Neuronal stem cell (in vitro differentiated cells): ENCODE measurements around the gene IKZF2.
A peak's percentile ranks its signal among the peaks of the same experiment; 100 is the strongest.

Experiments used
- DNase-seq: peaks from one replicate; pipeline ENCODE4 v3.0.0-alpha.2; 2013; ENCODE audit warnings: low spot score
- H2AFZ ChIP-seq: one replicate; pipeline ENCODE4 v1.6.1; 2013; ENCODE audit warnings: mild to moderate bottlenecking, low read length, inconsistent platforms
- H2AK5ac ChIP-seq: 2 replicates; pipeline ENCODE4 v1.6.1; 2013; ENCODE audit warnings: low read depth, mild to moderate bottlenecking, inconsistent platforms, low read length, moderate library complexity, mixed read lengths
- H2BK120ac ChIP-seq: 2 replicates; pipeline ENCODE4 v1.6.1; 2013; ENCODE audit warnings: low read depth, mild to moderate bottlenecking, inconsistent platforms, low read length, moderate library complexity, mixed read lengths
- H2BK12ac ChIP-seq: one replicate; pipeline ENCODE4 v1.6.1; 2013; ENCODE audit warnings: low read length, inconsistent platforms
- H2BK15ac ChIP-seq: 2 replicates; pipeline ENCODE4 v1.6.1; 2013; ENCODE audit warnings: mild to moderate bottlenecking, low read length, inconsistent platforms, mixed read lengths
- H2BK5ac ChIP-seq: one replicate; pipeline ENCODE4 v1.6.1; 2013; ENCODE audit warnings: inconsistent platforms, mild to moderate bottlenecking, low read length, moderate library complexity
- H3K14ac ChIP-seq: one replicate; pipeline ENCODE4 v1.6.1; 2013; ENCODE audit warnings: low read length, inconsistent platforms
- H3K18ac ChIP-seq: 2 replicates; pipeline ENCODE4 v1.6.1; 2013; ENCODE audit warnings: low read length, inconsistent platforms
- H3K23ac ChIP-seq: 2 replicates; pipeline ENCODE4 v1.6.1; 2013; ENCODE audit warnings: low read depth, mild to moderate bottlenecking, mixed read lengths, low read length, inconsistent platforms; ENCODE audit not compliant: poor library complexity
- H3K27ac ChIP-seq: replicated peaks from 3 replicates; pipeline ENCODE4 v1.5.1; 2013; ENCODE audit warnings: low read length, inconsistent platforms
- H3K27me3 ChIP-seq, 3 experiments: 2 replicates each; pipeline ENCODE4 v1.6.1; 2013; ENCODE audit warnings: low read length in 3 of 3, mild to moderate bottlenecking in 2 of 3, inconsistent platforms in 1 of 3, low read depth in 1 of 3, mixed read lengths in 1 of 3, moderate library complexity in 1 of 3; ENCODE audit not compliant: control insufficient read depth in 3 of 3, insufficient read depth in 3 of 3
- H3K36me3 ChIP-seq, 2 donors: replicated peaks in 1 of 2; 2 replicates each; pipeline ENCODE4 v1.6.1; 2013; ENCODE audit warnings: low read length in 2 of 2; ENCODE audit not compliant: control insufficient read depth in 2 of 2, insufficient read depth in 2 of 2
- H3K4ac ChIP-seq: 2 replicates; pipeline ENCODE4 v1.6.1; 2013; ENCODE audit warnings: inconsistent platforms, mild to moderate bottlenecking, low read length, moderate library complexity
- H3K4me1 ChIP-seq, 2 donors: 1 replicate in 1 of 2; 2 replicates in 1 of 2; pipeline ENCODE4 v1.6.1; 2013; ENCODE audit warnings: low read length in 2 of 2, low read depth in 1 of 2; ENCODE audit not compliant: control insufficient read depth in 2 of 2, insufficient read depth in 1 of 2
- H3K4me2 ChIP-seq: one replicate; pipeline ENCODE4 v1.6.1; 2013; ENCODE audit warnings: mild to moderate bottlenecking, low read length, inconsistent platforms; ENCODE audit not compliant: insufficient read depth, poor library complexity, severe bottlenecking
- H3K4me3 ChIP-seq, 2 donors: 2 replicates each; pipeline ENCODE4 v1.5.1; 2013; ENCODE audit warnings: low read length in 2 of 2, mild to moderate bottlenecking in 2 of 2, inconsistent platforms in 1 of 2, moderate library complexity in 1 of 2
- H3K79me1 ChIP-seq: one replicate; pipeline ENCODE4 v1.6.1; 2013; ENCODE audit warnings: low read depth, mild to moderate bottlenecking, inconsistent platforms, low read length, moderate library complexity
- H3K9ac ChIP-seq: one replicate; pipeline ENCODE4 v1.6.1; 2013; ENCODE audit warnings: mild to moderate bottlenecking, low read depth, low read length, inconsistent platforms; ENCODE audit not compliant: poor library complexity
- H3K9me3 ChIP-seq, 2 donors: replicated peaks in 1 of 2; 2 replicates each; pipeline versions ENCODE3 to v1.6.1; 2013; ENCODE audit warnings: low read length in 2 of 2, mild to moderate bottlenecking in 2 of 2, inconsistent platforms in 1 of 2, low read depth in 1 of 2, mixed read lengths in 1 of 2, moderate library complexity in 1 of 2; ENCODE audit not compliant: control insufficient read depth in 2 of 2, insufficient read depth in 1 of 2
- H4K8ac ChIP-seq: one replicate; pipeline ENCODE4 v1.6.1; 2013; ENCODE audit warnings: low read depth, mild to moderate bottlenecking, inconsistent platforms, low read length, moderate library complexity
- H4K91ac ChIP-seq: one replicate; pipeline ENCODE4 v1.6.1; 2013; ENCODE audit warnings: low read length, low read depth, mild to moderate bottlenecking, inconsistent platforms; ENCODE audit not compliant: poor library complexity
- WGBS, 2 donors: extraction: QIAGEN DNeasy Blood & Tissue Kit; methylation state at CpG; one replicate each; pipeline ENCODE4 v1.1.7; 2013; ENCODE audit warnings: missing lambda C conversion rate in 2 of 2, mixed read lengths in 1 of 2; ENCODE audit not compliant: insufficient read length in 2 of 2, insufficient replicate concordance in 1 of 2; ENCODE audit errors: extremely low coverage in 2 of 2; 5-methylcytosine and 5-hydroxymethylcytosine counted together

Gene IKZF2

DNA sequence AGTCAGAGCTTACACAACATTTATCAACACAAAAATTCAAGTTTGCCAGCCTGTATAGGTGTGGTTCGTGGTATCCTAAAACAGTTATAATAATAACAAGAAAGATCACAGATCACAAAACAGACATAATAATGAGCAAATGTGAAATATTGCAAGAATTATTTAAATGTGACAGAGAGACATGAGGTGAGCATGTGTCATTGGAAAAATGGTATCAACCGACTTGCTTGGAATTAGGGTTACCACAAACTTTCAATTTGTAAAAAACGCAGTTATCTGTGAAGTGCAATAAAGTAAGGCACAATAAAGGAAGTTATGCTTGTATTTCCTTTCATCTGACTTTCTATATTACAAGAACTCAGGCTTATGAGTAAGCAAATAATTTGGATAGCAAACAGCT is 116.8 kb downstream of the IKZF2 start:
- H3K27me3 ChIP-seq = no peaks in the 10 kb centered on the region
- no peak for DNase-seq

DNA sequence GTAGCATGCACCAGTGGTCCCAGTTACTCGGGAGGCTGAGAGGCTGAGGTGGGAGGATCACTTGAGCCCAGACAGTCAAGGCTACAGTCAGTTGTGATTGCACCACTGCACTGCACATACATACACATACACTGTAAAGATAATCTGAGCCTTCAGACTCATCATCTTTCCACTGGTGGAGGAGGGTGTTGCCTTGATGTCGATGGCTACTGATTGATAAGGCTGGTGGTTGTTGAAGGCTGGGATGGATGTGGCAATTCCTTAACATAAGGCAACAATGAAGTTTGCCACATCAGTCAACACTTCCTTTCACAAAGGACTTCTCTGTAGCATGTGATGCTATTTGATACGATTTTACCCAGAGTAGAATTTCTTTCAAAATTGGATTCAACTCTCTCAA is 118.8 kb downstream of the IKZF2 start:
- H2BK5ac ChIP-seq = no peak overlapping the region
- H3K4me1 ChIP-seq = peaks cover 0 to 1% of the 10 kb centered on the region in 2 donors
- no peak overlapping the region for H3K14ac ChIP-seq
- H3K9me3 ChIP-seq = peaks cover 0 to under 1% of the 10 kb centered on the region in 2 donors
- no peak overlapping the region for H2AFZ ChIP-seq
- no peak overlapping the region for H3K27ac ChIP-seq
- no peaks in the 10 kb centered on the region for H3K27me3 ChIP-seq
- H2BK120ac ChIP-seq = no peak overlapping the region
- no peak overlapping the region for H3K9ac ChIP-seq
- H4K91ac ChIP-seq = no peak overlapping the region
- H2BK12ac ChIP-seq = no peak overlapping the region
- H3K4me3 ChIP-seq = no peak overlapping the region
- no peak overlapping the region for H3K18ac ChIP-seq
- DNase-seq = no peak
- no peak overlapping the region for H4K8ac ChIP-seq
- H2BK15ac ChIP-seq = no peak overlapping the region
- H3K4me2 ChIP-seq = no peak overlapping the region
- no peak overlapping the region for H3K4ac ChIP-seq
- H3K23ac ChIP-seq = no peak overlapping the region
- no peaks in the 10 kb centered on the region for H3K79me1 ChIP-seq
- no CpG with 5 or more reads among the region's 3 CpGs for WGBS, 2 donors
- H3K36me3 ChIP-seq = peaks cover under 1 to 9% of the 10 kb centered on the region in 2 donors
- H2AK5ac ChIP-seq = no peak overlapping the region

More for the DNA sequence above, 116.8 kb downstream of the IKZF2 start:
- Histone ChIP-seq H3K79me1 (no peaks in the 10 kb centered on the region), H3K14ac (no peak overlapping the region), H3K23ac (no peak overlapping the region), H4K8ac (no peak overlapping the region), H2BK12ac (no peak overlapping the region), H2AK5ac (no peak overlapping the region), H3K4me3 (no peak overlapping the region), H2BK120ac (no peak overlapping the region), H2BK15ac (no peak overlapping the region), H3K27ac (no peak overlapping the region), H3K9me3 (peaks cover 0 to 1% of the 10 kb centered on the region in 2 donors), H3K9ac (no peak overlapping the region), H3K18ac (no peak overlapping the region), H3K4me2 (no peak overlapping the region), H3K4me1 (peaks cover 0 to 1% of the 10 kb centered on the region in 2 donors), H2AFZ (no peak overlapping the region), H3K4ac (no peak overlapping the region), H2BK5ac (no peak overlapping the region), H4K91ac (no peak overlapping the region), H3K36me3 (peaks cover 1 to 9% of the 10 kb centered on the region in 2 donors)
- no CpG with 5 or more reads among the region's 3 CpGs for WGBS, 2 donors

DNA sequence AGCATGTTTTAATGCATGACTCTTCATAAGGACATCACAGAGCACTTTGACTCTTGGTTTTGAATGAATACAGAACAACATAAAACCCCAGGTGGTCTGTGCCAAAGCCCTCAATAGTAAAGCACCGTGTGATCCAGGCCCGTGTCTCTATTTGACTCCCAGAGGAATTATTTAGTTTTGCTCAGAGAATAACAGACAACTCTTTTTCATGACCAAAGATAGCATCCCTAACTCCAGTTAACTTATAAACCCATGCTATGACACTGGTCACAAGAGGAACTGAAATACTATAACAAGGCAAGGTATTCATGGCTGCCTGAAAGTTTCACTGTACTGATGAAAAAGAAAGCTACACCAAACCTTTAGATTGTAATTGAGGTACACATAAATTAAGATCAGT is 128.4 kb downstream of the IKZF2 start:
- no peaks in the 10 kb centered on the region for H3K9me3 ChIP-seq
- no peaks in the 10 kb centered on the region for H3K79me1 ChIP-seq
- H3K18ac ChIP-seq = no peak overlapping the region
- H3K9ac ChIP-seq = no peak overlapping the region
- H2BK120ac ChIP-seq = no peak overlapping the region
- H4K91ac ChIP-seq = no peak overlapping the region
- H3K27ac ChIP-seq = no peak overlapping the region
- no peak overlapping the region for H2AK5ac ChIP-seq
- no peak overlapping the region for H2BK15ac ChIP-seq
- H2BK12ac ChIP-seq = no peak overlapping the region
- no peak for DNase-seq
- H2AFZ ChIP-seq = no peak overlapping the region
- H3K27me3 ChIP-seq = no peaks in the 10 kb centered on the region
- no peak overlapping the region for H4K8ac ChIP-seq
- no peak overlapping the region for H3K23ac ChIP-seq
- H3K4me2 ChIP-seq = no peak overlapping the region
- H3K14ac ChIP-seq = no peak overlapping the region
- no peak overlapping the region for H3K4ac ChIP-seq
- no peak overlapping the region for H3K4me3 ChIP-seq
- no peaks in the 10 kb centered on the region for H3K4me1 ChIP-seq
- no CpG with 5 or more reads among the region's 2 CpGs for WGBS, 2 donors
- H2BK5ac ChIP-seq = no peak overlapping the region
- H3K36me3 ChIP-seq = peaks cover 2 to 21% of the 10 kb centered on the region in 2 donors

DNA sequence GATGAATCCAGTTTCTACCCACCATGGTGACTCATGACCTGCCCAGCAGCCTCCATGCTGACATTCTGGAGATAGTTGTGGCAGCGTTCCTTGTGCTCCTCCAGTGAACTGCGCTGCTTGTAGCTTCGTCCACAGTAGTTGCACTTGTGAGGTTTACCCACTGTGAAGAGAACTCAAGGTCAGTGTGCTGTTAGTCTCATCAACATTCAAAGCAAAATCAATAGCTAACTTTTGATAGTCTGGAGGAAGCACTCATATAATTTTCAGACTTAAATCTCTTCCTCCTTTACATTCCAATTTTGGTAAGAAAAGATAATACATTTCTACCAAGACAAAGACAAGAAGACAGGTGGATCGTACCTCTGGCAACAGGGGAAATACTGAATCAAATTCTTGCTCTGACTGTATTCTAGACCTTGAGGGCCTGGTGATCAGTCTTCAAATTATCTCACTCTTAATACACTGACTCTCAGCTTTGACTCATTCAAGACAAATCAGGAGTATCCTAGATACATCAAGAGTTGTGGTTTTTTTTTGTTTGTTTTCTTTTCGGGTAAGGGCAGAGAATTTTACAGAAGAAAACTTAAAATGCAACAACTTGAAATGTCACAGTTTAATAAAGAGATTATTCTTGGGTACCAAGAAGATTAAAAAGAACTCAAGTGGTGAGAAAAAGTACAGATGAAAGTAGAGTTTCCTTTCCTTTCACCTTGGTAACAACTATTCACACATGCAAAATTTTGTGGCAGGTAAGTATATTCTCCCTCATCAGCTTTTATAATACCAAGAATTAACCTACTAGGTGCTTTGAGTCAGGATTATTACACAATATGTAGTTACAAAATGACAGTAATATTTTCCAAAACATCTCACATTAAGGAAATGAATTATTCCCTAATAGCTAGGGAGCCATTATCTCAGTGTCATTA is 129.2 kb downstream of the IKZF2 start:
- no peak overlapping the region for H2BK5ac ChIP-seq
- no peak overlapping the region for H3K18ac ChIP-seq
- H3K4ac ChIP-seq = peak overlapping the region; percentile 90
- H3K36me3 ChIP-seq = peaks cover 2 to 21% of the 10 kb centered on the region in 2 donors
- H3K27ac ChIP-seq = no peak overlapping the region
- no peaks in the 10 kb centered on the region for H3K4me1 ChIP-seq
- no peak overlapping the region for H2BK12ac ChIP-seq
- H4K91ac ChIP-seq = no peak overlapping the region
- H2AFZ ChIP-seq = no peak overlapping the region
- no peak overlapping the region for H3K23ac ChIP-seq
- no peak overlapping the region for H2AK5ac ChIP-seq
- H3K9me3 ChIP-seq = no peaks in the 10 kb centered on the region
- no CpG with 5 or more reads among the region's 5 CpGs for WGBS, 2 donors
- H3K9ac ChIP-seq = no peak overlapping the region
- no peak overlapping the region for H2BK15ac ChIP-seq
- no peak for DNase-seq
- H2BK120ac ChIP-seq = no peak overlapping the region
- no peaks in the 10 kb centered on the region for H3K79me1 ChIP-seq
- no peak overlapping the region for H4K8ac ChIP-seq
- no peaks in the 10 kb centered on the region for H3K27me3 ChIP-seq
- no peak overlapping the region for H3K4me3 ChIP-seq
- no peak overlapping the region for H3K14ac ChIP-seq
- H3K4me2 ChIP-seq = no peak overlapping the region
